C4-2B (cell line): ENCODE measurements around the gene P2RX6.

Experiments used
- H3K27ac ChIP-seq: fragments of 450-650 bp; 2 replicates; pipeline ENCODE4 v1.5.1; 2017
- ZFX ChIP-seq: fragments of 450-650 bp; IDR thresholded peaks from 2 replicates; pipeline ENCODE4 v1.6.1; 2017
- TF ChIP-seq, protein P1 (sequence below): fragments of 450-650 bp; conservative IDR thresholded peaks from 2 replicates; pipeline ENCODE4 v1.5.1; 2017; ENCODE audit warnings: mild to moderate bottlenecking

The P2RX6 gene

DNA sequence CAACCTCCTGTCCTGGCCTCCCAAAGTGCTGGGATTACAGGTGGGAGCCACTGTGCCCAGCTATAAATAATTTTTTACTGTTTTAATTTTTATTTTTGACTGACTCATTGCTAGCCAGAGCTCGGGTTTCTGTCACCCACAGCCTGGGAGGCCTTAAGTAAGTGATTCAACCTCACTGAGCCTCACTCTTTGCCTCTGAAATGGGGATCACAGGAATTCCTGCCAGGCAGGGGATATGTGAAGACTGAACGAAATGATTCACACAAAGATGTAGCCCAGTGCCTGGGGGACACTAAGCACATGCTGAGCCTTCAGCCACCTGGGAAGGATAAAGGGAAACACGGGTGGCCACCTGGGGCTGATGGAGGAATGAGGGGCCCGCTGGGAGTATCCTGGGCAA, 27.0 kb downstream of the P2RX6 start:
- H3K27ac ChIP-seq: no peak overlapping the region
- TF ChIP-seq, protein P1, sequence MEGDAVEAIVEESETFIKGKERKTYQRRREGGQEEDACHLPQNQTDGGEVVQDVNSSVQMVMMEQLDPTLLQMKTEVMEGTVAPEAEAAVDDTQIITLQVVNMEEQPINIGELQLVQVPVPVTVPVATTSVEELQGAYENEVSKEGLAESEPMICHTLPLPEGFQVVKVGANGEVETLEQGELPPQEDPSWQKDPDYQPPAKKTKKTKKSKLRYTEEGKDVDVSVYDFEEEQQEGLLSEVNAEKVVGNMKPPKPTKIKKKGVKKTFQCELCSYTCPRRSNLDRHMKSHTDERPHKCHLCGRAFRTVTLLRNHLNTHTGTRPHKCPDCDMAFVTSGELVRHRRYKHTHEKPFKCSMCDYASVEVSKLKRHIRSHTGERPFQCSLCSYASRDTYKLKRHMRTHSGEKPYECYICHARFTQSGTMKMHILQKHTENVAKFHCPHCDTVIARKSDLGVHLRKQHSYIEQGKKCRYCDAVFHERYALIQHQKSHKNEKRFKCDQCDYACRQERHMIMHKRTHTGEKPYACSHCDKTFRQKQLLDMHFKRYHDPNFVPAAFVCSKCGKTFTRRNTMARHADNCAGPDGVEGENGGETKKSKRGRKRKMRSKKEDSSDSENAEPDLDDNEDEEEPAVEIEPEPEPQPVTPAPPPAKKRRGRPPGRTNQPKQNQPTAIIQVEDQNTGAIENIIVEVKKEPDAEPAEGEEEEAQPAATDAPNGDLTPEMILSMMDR: no peak
- TF ChIP-seq ZFX: no peak

DNA sequence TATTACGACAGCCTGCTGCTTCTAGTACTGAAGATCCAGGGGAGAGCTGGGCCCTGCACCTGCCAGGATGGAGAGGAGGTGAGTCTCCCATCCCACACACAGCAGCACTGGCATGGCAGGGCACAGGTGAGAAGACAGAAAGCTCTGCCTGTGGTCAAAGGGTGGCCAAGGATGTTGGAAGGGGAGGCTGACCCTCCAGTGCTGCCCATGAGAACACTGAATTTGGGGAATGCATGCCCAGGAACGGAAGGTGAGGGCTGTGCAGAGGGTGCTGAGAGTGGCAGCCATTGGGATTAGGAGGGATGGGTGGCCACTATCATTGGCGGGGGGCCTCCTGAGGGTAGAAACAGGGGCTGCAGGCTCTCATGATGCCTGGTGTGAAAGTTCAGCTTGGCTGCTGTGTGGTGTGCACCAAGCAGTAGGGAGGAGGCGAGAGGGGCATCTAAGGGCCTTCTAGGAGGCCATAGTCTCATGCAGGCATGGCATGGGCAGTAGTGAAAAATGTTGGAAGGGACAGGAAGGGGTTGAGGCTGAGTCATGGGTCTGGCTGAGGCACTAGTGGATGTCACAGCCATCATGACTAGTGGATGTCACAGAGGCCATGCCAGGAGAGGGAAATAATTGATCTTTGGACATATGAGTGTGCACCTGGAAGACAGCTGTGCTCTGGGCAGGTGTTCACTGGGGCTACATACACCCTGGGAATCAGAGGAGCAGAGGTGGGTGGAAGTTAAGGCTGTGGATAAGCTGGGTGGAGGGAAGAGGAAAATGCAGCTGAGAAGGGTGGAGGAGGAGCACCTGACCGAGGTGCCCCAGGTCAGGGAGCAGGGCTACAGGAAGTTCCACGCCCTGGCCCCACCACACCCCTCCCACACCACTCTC, 28.3 kb downstream of the P2RX6 start:
- TF ChIP-seq, protein P1: no peak
- no peak for TF ChIP-seq ZFX
- H3K27ac ChIP-seq: no peak overlapping the region

DNA sequence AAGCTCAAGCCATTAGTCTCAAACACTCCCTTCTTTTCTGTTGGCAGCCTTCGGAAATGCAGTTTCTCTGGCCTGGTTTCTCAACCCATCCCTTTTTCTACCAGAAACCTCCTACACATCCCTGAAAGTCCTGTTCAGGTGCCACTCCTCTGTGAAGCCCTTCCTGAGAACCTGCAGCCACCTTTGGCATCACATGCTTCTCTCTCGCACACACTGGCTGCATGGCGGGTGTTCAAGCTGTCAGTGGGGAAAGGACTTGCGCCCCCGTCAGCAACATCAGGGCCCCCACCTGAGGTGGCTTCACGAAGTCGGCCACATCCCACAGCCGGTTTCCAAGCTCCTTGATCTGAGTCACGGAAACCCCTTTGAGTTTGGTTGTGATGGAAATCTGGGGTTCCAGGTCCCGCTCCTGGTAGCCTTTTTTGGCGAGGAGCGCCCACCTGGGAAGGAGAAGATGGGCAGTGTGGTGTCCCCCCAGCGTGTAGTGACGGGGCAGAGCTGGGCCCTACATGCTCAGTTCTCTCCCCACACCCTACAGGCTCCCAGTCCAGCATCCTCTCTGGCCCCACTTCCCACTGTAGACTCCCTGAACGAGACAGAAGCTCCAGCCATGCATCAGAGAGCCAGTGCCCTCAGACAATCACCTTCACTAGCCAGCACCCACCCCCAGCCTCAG, 29.0 kb downstream of the P2RX6 start:
- TF ChIP-seq ZFX: no peak
- TF ChIP-seq, protein P1: no peak
- H3K27ac ChIP-seq: no peak overlapping the region

DNA sequence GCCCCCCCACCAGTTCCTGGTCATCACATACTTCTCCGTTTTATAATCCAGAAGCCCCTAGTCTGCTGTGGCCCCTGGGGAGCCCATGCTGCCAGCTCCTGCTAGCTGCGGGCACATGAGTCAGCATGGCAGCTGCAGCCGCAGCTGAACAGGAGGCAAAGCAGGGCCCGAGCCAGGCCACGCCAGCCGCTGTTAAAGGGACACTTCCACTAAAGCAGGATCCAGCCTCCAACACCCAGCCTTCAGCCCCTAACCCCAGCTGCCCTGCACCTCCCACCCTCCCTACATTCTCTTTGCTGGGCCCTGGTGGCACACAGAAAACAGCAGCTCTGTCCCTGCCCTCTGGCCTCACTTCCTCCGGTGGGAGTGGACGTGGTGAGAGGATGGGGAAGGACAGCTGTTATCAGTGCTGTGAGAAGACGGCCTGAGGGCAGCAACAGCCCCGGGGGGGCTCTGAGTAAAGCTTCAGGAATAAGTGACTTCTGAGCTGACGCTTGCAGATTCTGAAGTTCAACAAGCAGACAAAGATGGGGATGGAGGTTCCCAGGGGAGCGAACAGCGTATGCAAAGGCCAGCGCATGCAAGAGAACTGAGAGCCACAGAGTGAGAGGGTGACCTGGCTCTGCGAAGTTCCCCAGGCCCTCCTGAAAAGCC, 30.1 kb downstream of the P2RX6 start:
- no peak for TF ChIP-seq ZFX
- TF ChIP-seq, protein P1: no peak
- H3K27ac ChIP-seq: no peak overlapping the region

GRCh38 chr22:21045585-21046294, 30.8 kb downstream of the P2RX6 start, which contains the start of gene LRRC74B:
TSS of gene LRRC74B (plus strand) at chr22:21045946. CDS start at chr22:21045987, 41 bp downstream.
- no peak within 1 kb of the TSS for H3K27ac ChIP-seq

GRCh38 chr22:21047035-21047661, 32.2 kb downstream of the P2RX6 start:
- TF ChIP-seq, protein P1: no peak
- TF ChIP-seq ZFX: no peak
- H3K27ac ChIP-seq: no peak overlapping the region

More at GRCh38 chr22:21045585-21046294, 30.8 kb downstream of the P2RX6 start, which contains the start of gene LRRC74B:
- TF ChIP-seq, protein P1: no peak
- TF ChIP-seq ZFX: no peak
